Loucy (cell line): ENCODE data around the gene FLOT1.

Experiments used
- H2AFZ ChIP-seq: fragments of 200-600 bp; sonication (generic); 2 replicates; pipeline ENCODE4 v1.6.0; 2016; ENCODE audit warnings: antibody characterized with exemption, mild to moderate bottlenecking, low read length, moderate library complexity
- H3F3A ChIP-seq: fragments of 200-600 bp; 2 replicates; pipeline ENCODE4 v1.6.0; 2016; ENCODE audit warnings: antibody characterized with exemption, low read depth, mild to moderate bottlenecking
- H3K27me3 ChIP-seq: fragments of 200-600 bp; sonication (generic); 2 replicates; pipeline ENCODE4 v1.6.1; 2014; ENCODE audit warnings: low read length, mild to moderate bottlenecking; ENCODE audit not compliant: insufficient read depth, poor library complexity, severe bottlenecking
- H3K36me3 ChIP-seq: fragments of 200-600 bp; sonication (generic); 2 replicates; pipeline ENCODE4 v1.6.1; 2016; ENCODE audit warnings: low read length; ENCODE audit not compliant: insufficient read depth
- H3K4me1 ChIP-seq: fragments of 200-600 bp; sonication (generic); 2 replicates; pipeline ENCODE4 v1.5.1; 2014; ENCODE audit warnings: low read length, mild to moderate bottlenecking; ENCODE audit not compliant: insufficient read depth, poor library complexity, severe bottlenecking
- H3K4me2 ChIP-seq: fragments of 200-600 bp; sonication (generic); 2 replicates; pipeline ENCODE4 v1.6.0; 2014; ENCODE audit warnings: antibody characterized with exemption, low read length, low read depth, mild to moderate bottlenecking; ENCODE audit not compliant: poor library complexity, severe bottlenecking
- H3K4me3 ChIP-seq: fragments of 200-600 bp; sonication (generic); 2 replicates; pipeline ENCODE4 v1.5.1; 2014; ENCODE audit warnings: low read length, mild to moderate bottlenecking, mixed read lengths; ENCODE audit not compliant: poor library complexity, severe bottlenecking
- H3K79me2 ChIP-seq: fragments of 200-600 bp; sonication (generic); 2 replicates; pipeline ENCODE4 v1.6.1; 2014; ENCODE audit warnings: low read length; ENCODE audit not compliant: insufficient read depth
- H3K9ac ChIP-seq: fragments of 200-600 bp; sonication (generic); 2 replicates; pipeline ENCODE4 v1.6.0; 2014; ENCODE audit warnings: mild to moderate bottlenecking, low read depth, low read length, moderate library complexity; ENCODE audit not compliant: poor library complexity, severe bottlenecking
- H3K9me2 ChIP-seq: fragments of 200-600 bp; sonication (generic); replicated peaks from 2 replicates; pipeline ENCODE4 v1.6.1; 2016; ENCODE audit warnings: low read depth, low read length, mixed read lengths
- H3K9me3 ChIP-seq: fragments of 200-600 bp; sonication (generic); 2 replicates; pipeline ENCODE4 v1.6.1; 2014; ENCODE audit warnings: mild to moderate bottlenecking, antibody characterized with exemption, low read length, low read depth; ENCODE audit not compliant: insufficient read depth
- H4K20me1 ChIP-seq: fragments of 200-600 bp; sonication (generic); 2 replicates; pipeline ENCODE4 v1.6.0; 2014; ENCODE audit warnings: antibody characterized with exemption, low read length, mild to moderate bottlenecking; ENCODE audit not compliant: insufficient read depth, poor library complexity, severe bottlenecking
- CTCF ChIP-seq: fragments of 200-600 bp; sonication (generic); conservative IDR thresholded peaks from 2 replicates; pipeline ENCODE4 v1.5.1; 2014; ENCODE audit warnings: mild to moderate bottlenecking, antibody characterized with exemption, low read length
- EZH2phosphoT487 ChIP-seq: fragments of 200-600 bp; IDR thresholded peaks from 2 replicates; pipeline ENCODE4 v1.6.1; 2018; ENCODE audit warnings: antibody characterized with exemption, mild to moderate bottlenecking, moderate library complexity, borderline replicate concordance

Gene FLOT1

GRCh38 chr6:30688569-30688968 is 53.9 kb downstream of the FLOT1 start:
- Histone ChIP-seq H2AFZ (no peak overlapping the region), H3K27me3 (no peaks in the 10 kb centered on the region), H3K79me2 (peaks cover 70% of the 10 kb centered on the region), H3K9ac (peak overlapping the region; percentile 96), H3K9me3 (no peaks in the 10 kb centered on the region), H3K4me1 (peaks cover 52% of the 10 kb centered on the region), H3K9me2 (no peaks in the 10 kb centered on the region), H3K4me2 (peak overlapping the region; percentile 97), H4K20me1 (peaks cover 15% of the 10 kb centered on the region), H3F3A (no peaks in the 10 kb centered on the region), H3K4me3 (peak overlapping the region; percentile 97), H3K36me3 (no peaks in the 10 kb centered on the region)
- TF ChIP-seq EZH2phosphoT487 (no peak), CTCF (peak; percentile 19; the same call in 1 of the 2 replicates)

GRCh38 chr6:30687659-30688431 is 54.6 kb downstream of the FLOT1 start:
- H3K9me2 ChIP-seq, result no peaks in the 10 kb centered on the region
- H3K36me3 ChIP-seq, result no peaks in the 10 kb centered on the region
- peak overlapping the region; percentile 97 for H3K4me3 ChIP-seq
- peak overlapping the region; percentile 96 for H3K9ac ChIP-seq
- peaks cover 17% of the 10 kb centered on the region for H4K20me1 ChIP-seq
- TF ChIP-seq EZH2phosphoT487 (no peak), CTCF (no peak)
- H2AFZ ChIP-seq, result 0 out of 2 replicates have a peak overlapping the region, but pooled peaks have one; percentile 26
- H3K4me1 ChIP-seq, result peaks cover 54% of the 10 kb centered on the region
- peak overlapping the region; percentile 97 for H3K4me2 ChIP-seq
- H3K27me3 ChIP-seq, result no peaks in the 10 kb centered on the region
- peaks cover 77% of the 10 kb centered on the region for H3K79me2 ChIP-seq
- no peaks in the 10 kb centered on the region for H3K9me3 ChIP-seq
- peaks cover 4% of the 10 kb centered on the region for H3F3A ChIP-seq

GRCh38 chr6:30686908-30687658 is 55.4 kb downstream of the FLOT1 start:
- Histone ChIP-seq H3K9me2 (no peaks in the 10 kb centered on the region), H3K27me3 (no peaks in the 10 kb centered on the region), H3K4me3 (peak overlapping the region; percentile 97), H2AFZ (0 out of 2 replicates have a peak overlapping the region, but pooled peaks have one; percentile 26), H3K36me3 (no peaks in the 10 kb centered on the region), H3F3A (peaks cover 5% of the 10 kb centered on the region), H3K4me2 (peak overlapping the region; percentile 97), H3K79me2 (peaks cover 81% of the 10 kb centered on the region), H3K9me3 (no peaks in the 10 kb centered on the region), H3K4me1 (peaks cover 58% of the 10 kb centered on the region), H3K9ac (peak overlapping the region; percentile 96), H4K20me1 (peaks cover 20% of the 10 kb centered on the region)
- TF ChIP-seq EZH2phosphoT487 (no peak), CTCF (no peak)
